ENCODE data around the gene LSAMP. TPM values are rescaled to one million over a fixed set of nuclear protein-coding genes. Genes with fewer than 3 reads are reported as not detected.
A peak's percentile ranks its signal among the peaks of the same experiment; 100 is the strongest.

The LSAMP gene
- total and polyA plus RNA-seq, 2 of the 13 experiments (the other 11 are each of a cell fraction or from before 2014, with no cell fraction given) = not detected

GRCh38 chr3:115783938-115784738 is 661.1 kb downstream of the LSAMP start (continued):
- peak; percentile 81; the same call in 1 of the 2 replicates for TF ChIP-seq ZNF142 (CRISPR knock-in tag; IDR thresholded peaks at IDR 0.05)
- TF ChIP-seq ZBTB37 (CRISPR knock-in tag; IDR thresholded peaks at IDR 0.05) = no peak
- peak; percentile 53; the same call in 1 of the 2 replicates for TF ChIP-seq AHR (CRISPR knock-in tag; IDR thresholded peaks at IDR 0.05)
- TF ChIP-seq BRCA1 (CRISPR knock-in tag; IDR thresholded peaks at IDR 0.05) = no peak; the same call in 1 of the 2 replicates
- no peak for TF ChIP-seq ZNF335 (CRISPR knock-in tag; IDR thresholded peaks at IDR 0.05)
- TF ChIP-seq ZNF264 (CRISPR knock-in tag; IDR thresholded peaks at IDR 0.05) = 0 out of 2 replicates have a peak, but pooled peaks have one; percentile 18
- peak; percentile 35; the same call in 1 of the 2 replicates for TF ChIP-seq ZNF12 (CRISPR knock-in tag; IDR thresholded peaks at IDR 0.05)
- TF ChIP-seq ZFP41 (CRISPR knock-in tag; IDR thresholded peaks at IDR 0.05; ENCODE audit: borderline replicate concordance) = no peak
- no peak; the same call in 1 of the 2 replicates for TF ChIP-seq KDM3A (CRISPR knock-in tag; IDR thresholded peaks at IDR 0.05; ENCODE audit: low read depth)
- 0 out of 2 replicates have a peak, but pooled peaks have one; percentile 16 for TF ChIP-seq ZBTB2 (CRISPR knock-in tag; IDR thresholded peaks at IDR 0.05; ENCODE audit: low read depth)
- TF ChIP-seq NFIB (CRISPR knock-in tag; IDR thresholded peaks at IDR 0.05; ENCODE audit: borderline replicate concordance) = no peak
- TF ChIP-seq RAD21 (CRISPR knock-in tag; IDR thresholded peaks at IDR 0.05) = peak; percentile 91
- TF ChIP-seq SMAD1 (CRISPR knock-in tag; IDR thresholded peaks at IDR 0.05; ENCODE audit: borderline replicate concordance, low read depth) = peak; percentile 47; the same call in 1 of the 2 replicates
- TF ChIP-seq HNF1B (CRISPR knock-in tag; IDR thresholded peaks at IDR 0.05) = no peak
- peak in 1 of 2 experiments; percentile 61; a peak in 1 of 4 replicates for TF ChIP-seq EP300 (IDR thresholded peaks at IDR 0.05; ENCODE audit: low read depth in 2 of 2, low read length in 2 of 2)
- no peak for TF ChIP-seq EP300 (CRISPR knock-in tag; IDR thresholded peaks at IDR 0.05; ENCODE audit: borderline replicate concordance)

All from HepG2 (cell line).